Kidney (tissue), 14 donors: ENCODE measurements around the gene FERMT3. TPM values are rescaled to one million over a fixed set of nuclear protein-coding genes. Genes with fewer than 3 reads are reported as not detected.

Source experiments
- DNase-seq, 5 donors: peaks; one replicate each; pipeline ENCODE4 v3.0.0-alpha.2; 2013 to 2020
- FAIRE-seq: peaks from 2 replicates; lab custom pipeline; 2012; peaks lifted over from hg19 to GRCh38; lab: Jason Lieb, UNC
- H3K27ac ChIP-seq, 2 donors: one replicate each; pipeline ENCODE4 v1.7.0; 2013; ENCODE audit warnings: low read depth in 2 of 2, low read length in 2 of 2, inconsistent platforms in 1 of 2
- H3K27me3 ChIP-seq: one replicate; pipeline ENCODE4 v1.7.1; 2013; ENCODE audit warnings: low read length, inconsistent platforms; ENCODE audit not compliant: control insufficient read depth, insufficient read depth
- H3K36me3 ChIP-seq, 3 donors: one replicate each; pipeline versions ENCODE4 v1.7.0 to v1.7.1; 2013; ENCODE audit warnings: low read length in 3 of 3, control low read depth in 1 of 3, inconsistent platforms in 1 of 3; ENCODE audit not compliant: insufficient read depth in 3 of 3, control insufficient read depth in 2 of 3
- H3K4me1 ChIP-seq, 3 donors: one replicate each; pipeline versions ENCODE4 v1.7.0 to v1.7.1; 2013; ENCODE audit warnings: low read length in 3 of 3, inconsistent platforms in 1 of 3, low read depth in 1 of 3; ENCODE audit not compliant: control insufficient read depth in 2 of 3, insufficient read depth in 2 of 3
- H3K4me3 ChIP-seq, 3 donors: one replicate each; pipeline versions ENCODE4 v1.7.0 to v1.8.1; 2013; ENCODE audit warnings: low read length in 3 of 3, control low read depth in 1 of 3, inconsistent platforms in 1 of 3
- H3K9ac ChIP-seq, 3 donors: one replicate each; pipeline versions ENCODE4 v1.7.0 to v1.7.1; 2013; ENCODE audit warnings: low read length in 3 of 3, control low read depth in 1 of 3, inconsistent platforms in 1 of 3
- H3K9me3 ChIP-seq, 3 donors: one replicate each; pipeline versions ENCODE4 v1.7.0 to v1.7.1; 2013; ENCODE audit warnings: low read length in 3 of 3, control low read depth in 1 of 3, inconsistent platforms in 1 of 3; ENCODE audit not compliant: control insufficient read depth in 2 of 3, insufficient read depth in 1 of 3
- intact Hi-C: fragments of 100-400 bp; cut with DNase I; formaldehyde crosslinking; loops from one replicate; pipeline ENCODE4 v1.11.1; 2022
- polyA plus RNA-seq: library from polyadenylated mRNA; stranded (reverse); fragments of 350-450 nt; fragmentation: Illumina TruSeq; extraction: RNeasy Lipid Tissue Mini Kit (QIAGEN cat#74804); gene quantifications from one replicate; pipeline ENCODE4 v1.2.3, GENCODE V29; 2014; ENCODE audit warnings: low read depth, low replicate concordance; ENCODE audit not compliant: insufficient read depth
- total RNA-seq: library from RNA; stranded (reverse); fragmentation: NEBNext Ultra II Directional; extraction: Animal tissue kit (Norgen Biotek cat#: 25700); gene quantifications from one replicate; pipeline ENCODE4 v1.2.1, GENCODE V29; 2021
- TF ChIP-seq, protein P1 (sequence below): IDR thresholded peaks from 3 replicates; pipeline ENCODE4 v1.5.1; 2012; ENCODE audit warnings: mild to moderate bottlenecking, moderate library complexity, borderline replicate concordance; ENCODE audit not compliant: insufficient read depth; ENCODE audit errors: extremely low read depth
- donor health status: control.
- donor health status: control.
- donor health status: control.
- donor health status: control.
- donor health status: control.
- donor health status: DM: yes; HTN: yes; CAD: no.
- donor health status: Normal renal cell carcinoma (clear cell type).

The FERMT3 gene
- total and polyA plus RNA-seq, 2 donors from 2014 or later, result 11.8 to 36.3 TPM

DNA sequence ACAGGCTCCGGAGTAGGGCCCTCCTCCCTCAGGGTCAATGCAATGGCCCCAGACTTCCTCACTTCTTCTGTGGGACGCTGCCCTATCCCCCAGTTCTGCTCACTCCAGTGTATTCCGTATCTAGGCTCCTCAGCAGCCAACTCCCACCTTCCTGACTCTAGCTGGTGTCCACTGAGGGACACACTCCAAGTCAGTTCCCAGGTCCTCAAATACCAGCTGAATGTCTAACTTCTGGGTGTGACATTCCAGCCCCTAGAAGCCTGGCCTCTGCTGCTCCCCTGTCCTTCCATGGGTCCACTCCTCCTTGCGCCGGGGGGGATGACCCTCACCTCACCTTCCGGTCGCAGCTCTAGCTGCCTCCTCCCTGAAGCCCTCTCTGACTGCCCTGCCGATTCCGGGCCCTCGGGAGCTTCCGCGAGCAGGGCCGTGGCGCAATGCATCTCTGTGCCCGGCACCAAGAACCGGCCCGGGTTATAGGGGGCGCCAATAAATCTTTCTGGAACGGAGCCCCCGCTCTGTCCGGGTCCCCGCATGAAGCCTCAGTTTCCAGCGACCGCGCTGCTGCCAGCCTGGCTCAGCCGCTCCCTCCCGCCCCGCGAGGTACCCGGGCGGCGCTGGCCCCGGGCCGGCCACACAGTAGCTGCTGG is 62.5 kb downstream of the FERMT3 start:
- intact Hi-C loops, result no loop called here
- FAIRE-seq, result no peak
- Histone ChIP-seq H3K4me1 (peaks cover 0 to 18% (median 9%) of the 10 kb centered on the region in 3 donors), H3K9me3 (no peaks in the 10 kb centered on the region), H3K9ac (peak overlapping the region; percentile 15 to 86 (median 62)), H3K27ac (peak overlapping the region; percentile 82 to 91), H3K4me3 (peak overlapping the region; percentile 43 to 100 (median 51)), H3K27me3 (no peaks in the 10 kb centered on the region), H3K36me3 (peaks cover 0 to 6% (median 0%) of the 10 kb centered on the region in 3 donors)
- DNase-seq, result peak in 4 of 5 donors; percentile 52 to 91 (median 70)
- TF ChIP-seq, protein P1, sequence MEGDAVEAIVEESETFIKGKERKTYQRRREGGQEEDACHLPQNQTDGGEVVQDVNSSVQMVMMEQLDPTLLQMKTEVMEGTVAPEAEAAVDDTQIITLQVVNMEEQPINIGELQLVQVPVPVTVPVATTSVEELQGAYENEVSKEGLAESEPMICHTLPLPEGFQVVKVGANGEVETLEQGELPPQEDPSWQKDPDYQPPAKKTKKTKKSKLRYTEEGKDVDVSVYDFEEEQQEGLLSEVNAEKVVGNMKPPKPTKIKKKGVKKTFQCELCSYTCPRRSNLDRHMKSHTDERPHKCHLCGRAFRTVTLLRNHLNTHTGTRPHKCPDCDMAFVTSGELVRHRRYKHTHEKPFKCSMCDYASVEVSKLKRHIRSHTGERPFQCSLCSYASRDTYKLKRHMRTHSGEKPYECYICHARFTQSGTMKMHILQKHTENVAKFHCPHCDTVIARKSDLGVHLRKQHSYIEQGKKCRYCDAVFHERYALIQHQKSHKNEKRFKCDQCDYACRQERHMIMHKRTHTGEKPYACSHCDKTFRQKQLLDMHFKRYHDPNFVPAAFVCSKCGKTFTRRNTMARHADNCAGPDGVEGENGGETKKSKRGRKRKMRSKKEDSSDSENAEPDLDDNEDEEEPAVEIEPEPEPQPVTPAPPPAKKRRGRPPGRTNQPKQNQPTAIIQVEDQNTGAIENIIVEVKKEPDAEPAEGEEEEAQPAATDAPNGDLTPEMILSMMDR, result no peak

DNA sequence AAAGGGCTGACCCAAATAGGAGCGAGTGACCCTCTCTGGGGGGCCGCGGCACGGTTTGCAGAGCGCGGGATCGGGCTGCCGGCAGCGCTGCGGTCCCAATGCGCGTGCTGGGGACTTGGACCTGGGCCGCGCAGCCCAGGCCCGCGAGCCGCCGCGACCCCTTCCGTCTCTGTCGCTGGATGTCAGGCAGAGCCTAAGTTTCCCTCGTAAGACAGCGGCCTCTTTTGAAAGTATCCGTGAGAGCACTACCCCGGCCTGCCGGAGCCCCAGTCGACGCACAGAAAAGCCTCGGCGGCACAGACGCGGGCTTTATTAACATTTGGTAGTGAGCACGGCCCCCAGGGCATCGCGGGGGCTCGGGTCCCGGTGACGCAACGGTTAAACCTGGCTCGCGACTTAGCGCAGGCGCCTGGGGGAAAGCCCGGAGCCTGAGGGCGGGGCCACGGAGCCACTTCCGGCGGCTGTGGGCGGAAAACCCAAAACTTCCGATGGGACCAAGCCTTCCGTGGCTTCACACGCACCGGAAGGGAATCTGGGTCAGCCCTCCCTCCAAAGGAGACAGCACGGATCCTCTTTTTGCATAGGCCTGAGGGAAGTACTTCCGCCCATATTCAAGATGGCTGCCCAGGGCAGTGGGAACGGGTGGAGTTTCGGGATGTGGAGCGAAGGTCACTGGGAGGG is 63.2 kb downstream of the FERMT3 start:
- TF ChIP-seq, protein P1, result no peak
- H3K9me3 ChIP-seq, result no peaks in the 10 kb centered on the region
- H3K4me1 ChIP-seq, result peaks cover 0 to 18% (median 9%) of the 10 kb centered on the region in 3 donors
- no peaks in the 10 kb centered on the region for H3K27me3 ChIP-seq
- intact Hi-C loops, result no loop called here
- peak overlapping the region; percentile 80 to 100 (median 94) for H3K4me3 ChIP-seq
- peak; percentile 93 for FAIRE-seq
- H3K27ac ChIP-seq, result peak overlapping the region; percentile 94 to 99
- peaks cover 0 to 4% (median 0%) of the 10 kb centered on the region in 3 donors for H3K36me3 ChIP-seq
- H3K9ac ChIP-seq, result peak overlapping the region; percentile 62 to 97 (median 90)
- peak; percentile 99 to 100 (median 99) for DNase-seq

Other genes starting within 250 kb of the FERMT3 start
- gene COX8A, start 232.1 kb upstream of the FERMT3 start, total RNA-seq, result 320 TPM
- 2,092 TPM for gene COX8A, start 232.1 kb upstream of the FERMT3 start, polyA plus RNA-seq
- 69.0 TPM for gene OTUB1, start 220.3 kb upstream of the FERMT3 start, total RNA-seq
- 118 TPM for gene OTUB1, start 220.3 kb upstream of the FERMT3 start, polyA plus RNA-seq
- gene FLRT1, start 170.8 kb upstream of the FERMT3 start, total RNA-seq, result 0.66 TPM
- gene FLRT1, start 170.8 kb upstream of the FERMT3 start, polyA plus RNA-seq, result 1.5 TPM
- gene MACROD1, start 40.6 kb upstream of the FERMT3 start, total RNA-seq, result 27.8 TPM
- 176 TPM for gene MACROD1, start 40.6 kb upstream of the FERMT3 start, polyA plus RNA-seq
- 81.2 TPM for gene STIP1, start 20.6 kb upstream of the FERMT3 start, total RNA-seq
- gene STIP1, start 20.6 kb upstream of the FERMT3 start, polyA plus RNA-seq, result 86.0 TPM
- 39.2 TPM for gene TRPT1, start 19.5 kb downstream of the FERMT3 start, total RNA-seq
- gene TRPT1, start 19.5 kb downstream of the FERMT3 start, polyA plus RNA-seq, result 103 TPM
- 64.5 TPM for gene NUDT22, start 19.6 kb downstream of the FERMT3 start, total RNA-seq
- 150 TPM for gene NUDT22, start 19.6 kb downstream of the FERMT3 start, polyA plus RNA-seq
- gene DNAJC4, start 23.8 kb downstream of the FERMT3 start, total RNA-seq, result 31.1 TPM
- gene DNAJC4, start 23.8 kb downstream of the FERMT3 start, polyA plus RNA-seq, result 102 TPM
- gene VEGFB, start 27.9 kb downstream of the FERMT3 start, total RNA-seq, result 77.6 TPM
- gene VEGFB, start 27.9 kb downstream of the FERMT3 start, polyA plus RNA-seq, result 157 TPM
- gene FKBP2, start 34.4 kb downstream of the FERMT3 start, total RNA-seq, result 76.0 TPM
- gene FKBP2, start 34.4 kb downstream of the FERMT3 start, polyA plus RNA-seq, result 411 TPM
- gene PPP1R14B, start 40.2 kb downstream of the FERMT3 start, total RNA-seq, result 86.5 TPM
- gene PPP1R14B, start 40.2 kb downstream of the FERMT3 start, polyA plus RNA-seq, result 145 TPM
- 24.6 TPM for gene PLCB3, start 44.8 kb downstream of the FERMT3 start, total RNA-seq
- 9.6 TPM for gene PLCB3, start 44.8 kb downstream of the FERMT3 start, polyA plus RNA-seq
- 59.8 TPM for gene BAD, start 77.9 kb downstream of the FERMT3 start, total RNA-seq
- 157 TPM for gene BAD, start 77.9 kb downstream of the FERMT3 start, polyA plus RNA-seq
- 44.0 TPM for gene GPR137, start 79.1 kb downstream of the FERMT3 start, total RNA-seq
- gene GPR137, start 79.1 kb downstream of the FERMT3 start, polyA plus RNA-seq, result 48.4 TPM
- not detected for gene KCNK4, start 84.6 kb downstream of the FERMT3 start, total RNA-seq
- not detected for gene KCNK4, start 84.6 kb downstream of the FERMT3 start, polyA plus RNA-seq
- gene CATSPERZ, start 93.6 kb downstream of the FERMT3 start, total RNA-seq, result not detected
- not detected for gene CATSPERZ, start 93.6 kb downstream of the FERMT3 start, polyA plus RNA-seq
- gene ESRRA, start 98.8 kb downstream of the FERMT3 start, total RNA-seq, result 59.7 TPM
- gene ESRRA, start 98.8 kb downstream of the FERMT3 start, polyA plus RNA-seq, result 117 TPM
- 172 TPM for gene TRMT112, start 110.8 kb downstream of the FERMT3 start, total RNA-seq
- gene TRMT112, start 110.8 kb downstream of the FERMT3 start, polyA plus RNA-seq, result 291 TPM
- 192 TPM for gene PRDX5, start 111.4 kb downstream of the FERMT3 start, total RNA-seq
- gene PRDX5, start 111.4 kb downstream of the FERMT3 start, polyA plus RNA-seq, result 1,026 TPM
- gene CCDC88B, start 133.5 kb downstream of the FERMT3 start, total RNA-seq, result 13.3 TPM
- gene CCDC88B, start 133.5 kb downstream of the FERMT3 start, polyA plus RNA-seq, result 10.0 TPM
- 40.2 TPM for gene RPS6KA4, start 152.4 kb downstream of the FERMT3 start, total RNA-seq
- gene RPS6KA4, start 152.4 kb downstream of the FERMT3 start, polyA plus RNA-seq, result 13.6 TPM